Activated CD4-positive, alpha-beta T cell treated with anti-CD3 and anti-CD28 coated beads, Interleukin-2, amount 50 U/mL, for 1 hour (primary cell): ENCODE results near the gene CRB1.

Experiments used
- DNase-seq: peaks from one replicate; pipeline ENCODE4 v3.0.0-alpha.2; 2020

CRB1 gene

GRCh38 chr1:197304638-197305200, 36.7 kb downstream of the CRB1 start:
- DNase-seq: no peak

DNA sequence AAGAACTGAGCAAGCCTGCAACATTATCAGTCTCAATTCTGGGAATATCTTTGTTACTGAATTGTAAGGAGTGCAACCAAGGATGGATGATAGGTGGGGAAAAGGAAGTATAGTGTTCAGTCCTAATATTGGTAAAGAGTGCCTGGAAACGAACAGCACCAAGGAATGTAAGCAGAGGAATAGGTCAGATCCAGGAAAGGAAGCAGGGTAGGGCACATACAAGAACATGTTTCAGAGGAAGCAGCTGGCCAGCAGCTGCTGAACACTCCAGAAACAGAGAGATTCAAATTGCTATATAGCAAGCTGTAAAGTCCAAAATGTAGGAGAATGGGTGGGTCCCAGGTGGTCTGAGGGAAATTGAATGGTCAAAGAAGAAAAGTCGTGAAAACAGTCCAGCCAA, 37.9 kb downstream of the CRB1 start:
- DNase-seq: no peak

DNA sequence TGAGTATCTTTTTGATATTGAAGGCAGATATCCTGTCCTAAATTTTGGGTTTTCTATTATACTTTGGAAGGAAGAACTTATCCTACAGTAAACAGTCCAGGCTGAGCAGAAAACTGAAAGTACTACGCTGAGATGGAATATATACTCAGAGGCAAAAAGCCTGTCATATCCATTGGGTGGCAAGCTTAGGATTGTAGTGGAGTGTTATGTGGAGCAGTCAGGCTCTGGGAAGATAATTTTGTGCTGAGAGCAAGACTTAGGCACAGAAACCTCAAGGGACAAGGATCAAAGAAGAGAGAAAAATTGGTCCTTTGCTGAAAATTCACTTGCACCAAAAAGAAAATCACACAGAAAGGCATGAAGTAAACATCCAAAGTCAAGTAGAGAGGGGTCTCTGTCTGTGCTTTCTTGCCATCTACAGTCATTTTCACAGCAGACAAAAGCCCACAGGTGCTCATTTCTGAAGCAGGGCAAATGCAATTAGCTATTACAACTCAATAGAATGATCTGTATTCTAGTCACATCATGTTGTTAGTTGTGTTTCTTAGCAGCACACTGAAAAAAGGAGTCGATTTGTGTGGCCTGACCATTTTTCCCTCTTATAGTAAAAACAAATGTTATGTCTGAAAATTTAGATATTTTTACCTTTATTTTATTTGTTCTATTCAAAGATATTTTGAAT, 38.5 kb downstream of the CRB1 start:
- no peak for DNase-seq

GRCh38 chr1:197307136-197307535, 39.1 kb downstream of the CRB1 start:
- DNase-seq: no peak

GRCh38 chr1:197307551-197307950, 39.5 kb downstream of the CRB1 start:
- DNase-seq: no peak

DNA sequence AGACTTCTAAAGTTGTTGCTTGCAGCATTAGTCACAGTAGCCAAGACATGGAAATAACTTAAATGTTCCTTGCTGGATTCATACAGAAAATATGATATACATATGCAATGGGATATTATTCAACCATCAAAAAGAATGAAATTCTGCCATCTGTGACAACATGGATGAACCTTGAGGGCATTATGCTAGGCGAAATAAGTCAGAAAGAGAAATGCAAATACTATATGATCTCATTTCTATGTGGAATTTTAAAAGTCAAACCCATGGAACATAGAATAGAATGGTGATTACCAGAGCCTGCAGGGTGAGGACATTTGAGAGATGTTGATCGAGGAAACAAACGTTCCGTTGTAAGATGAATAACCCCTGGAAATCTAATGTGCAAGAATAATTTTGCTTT, 43.0 kb downstream of the CRB1 start:
- DNase-seq: no peak

DNA sequence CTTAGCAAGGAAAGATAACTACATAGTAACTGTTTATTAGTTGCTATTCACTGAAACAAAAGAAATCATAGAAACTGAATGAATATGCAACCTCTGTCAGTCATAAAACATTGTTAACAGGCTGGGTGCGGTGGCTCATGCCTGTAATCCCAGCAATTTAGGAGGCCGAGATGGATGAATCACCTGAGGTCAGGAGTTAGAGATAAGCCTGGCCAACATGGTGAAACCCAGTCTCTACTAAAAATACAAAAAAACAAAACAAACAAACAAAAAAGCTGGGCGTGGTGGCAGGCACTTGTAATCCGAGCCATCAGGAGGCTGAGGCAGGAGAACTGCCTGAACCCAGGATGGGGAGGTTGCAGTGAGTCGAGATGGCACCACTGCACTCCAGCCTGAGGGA, 44.1 kb downstream of the CRB1 start:
- DNase-seq: no peak

DNA sequence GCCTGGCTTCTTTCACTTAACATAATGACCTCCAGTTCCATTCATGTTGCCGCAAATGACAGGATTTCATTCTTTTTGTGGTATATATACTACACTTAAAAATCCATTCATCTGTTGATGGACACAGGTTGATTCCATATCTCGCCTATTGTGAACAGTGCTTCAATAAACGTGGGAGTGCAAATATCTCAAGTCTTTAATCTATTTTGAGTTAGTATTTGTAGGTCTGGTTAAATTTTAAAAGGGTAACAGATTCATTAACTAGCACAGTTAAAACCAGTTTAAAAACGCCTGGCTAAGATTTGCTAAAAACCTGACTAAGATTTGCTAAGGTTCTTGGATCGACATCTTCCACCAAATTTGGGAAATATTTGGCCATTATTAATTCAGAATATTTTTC, 45.7 kb downstream of the CRB1 start:
- no peak for DNase-seq

- DNase-seq: no peak
Measured at GRCh38 chr1:197314682-197315081, 46.6 kb downstream of the CRB1 start.

GRCh38 chr1:197319631-197320030, 51.6 kb downstream of the CRB1 start:
- DNase-seq: no peak

DNA sequence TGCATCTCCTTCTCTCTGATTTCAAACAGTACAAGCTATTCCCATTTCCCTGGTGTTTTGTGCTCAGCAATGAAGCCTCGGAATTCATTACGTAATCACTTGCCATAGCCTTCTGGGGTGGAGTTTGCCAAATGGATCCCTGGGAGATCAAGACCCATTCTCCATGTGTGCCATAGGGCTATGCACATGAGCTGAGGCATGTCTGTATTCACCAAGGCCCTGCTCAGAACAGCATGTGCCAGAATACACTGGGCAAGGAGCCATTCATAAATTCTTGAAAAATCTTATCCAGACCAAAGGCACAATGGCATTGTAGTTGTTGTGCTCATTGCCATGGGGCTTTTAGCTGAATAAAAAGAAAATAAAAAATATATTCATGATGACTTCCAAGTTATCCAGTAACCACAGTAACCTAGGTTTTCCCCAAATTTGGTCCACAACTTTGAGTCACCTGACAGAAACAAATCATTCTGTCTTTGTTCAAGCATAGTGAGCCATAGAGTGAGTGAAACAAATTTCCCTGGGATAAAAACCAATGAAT, 53.0 kb downstream of the CRB1 start:
- DNase-seq: no peak

- no peak for DNase-seq
Measured at GRCh38 chr1:197321811-197322210, 53.8 kb downstream of the CRB1 start.

- DNase-seq: no peak
Measured at GRCh38 chr1:197327776-197328364, 59.8 kb downstream of the CRB1 start.

- DNase-seq: no peak
Measured at GRCh38 chr1:197330213-197330612, 62.2 kb downstream of the CRB1 start.

DNA sequence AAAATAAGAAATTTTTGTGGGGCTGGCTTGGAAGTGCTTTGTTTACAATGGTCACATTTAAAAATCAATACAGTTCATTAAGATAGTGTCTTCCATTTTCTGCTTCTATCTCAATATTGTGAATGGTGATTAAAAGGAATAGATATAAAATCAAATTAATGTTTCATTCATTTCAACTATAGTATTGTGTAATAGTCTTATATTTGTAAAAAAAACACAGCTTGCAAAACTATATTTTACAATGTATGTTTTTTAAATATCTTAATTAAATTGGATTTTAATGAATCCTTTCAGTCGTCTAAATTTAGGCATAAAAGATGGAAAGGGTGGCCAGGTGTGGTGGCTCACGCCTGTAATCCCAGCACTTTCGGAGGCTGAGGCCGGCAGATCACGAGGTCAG, 63.5 kb downstream of the CRB1 start:
- no peak for DNase-seq

DNA sequence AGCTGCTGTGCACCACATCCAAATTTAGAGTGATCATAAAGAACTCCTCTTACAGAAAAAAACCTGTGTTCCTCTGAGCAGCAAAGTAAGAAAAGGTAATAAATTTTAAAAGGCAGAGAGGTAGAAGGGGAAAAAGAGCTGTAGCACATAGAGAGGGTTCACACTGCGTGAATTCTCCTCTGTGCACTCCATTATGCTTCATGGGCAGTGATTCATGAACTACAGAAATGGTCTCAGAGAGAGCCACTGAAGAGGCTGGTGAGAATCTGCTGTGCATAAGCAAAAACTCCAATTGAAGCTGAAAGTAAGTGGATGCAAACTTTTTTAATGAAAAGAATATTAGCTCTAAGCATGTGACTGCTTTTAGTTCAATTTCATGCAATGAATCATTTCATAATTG, 65.0 kb downstream of the CRB1 start:
- no peak for DNase-seq

DNA sequence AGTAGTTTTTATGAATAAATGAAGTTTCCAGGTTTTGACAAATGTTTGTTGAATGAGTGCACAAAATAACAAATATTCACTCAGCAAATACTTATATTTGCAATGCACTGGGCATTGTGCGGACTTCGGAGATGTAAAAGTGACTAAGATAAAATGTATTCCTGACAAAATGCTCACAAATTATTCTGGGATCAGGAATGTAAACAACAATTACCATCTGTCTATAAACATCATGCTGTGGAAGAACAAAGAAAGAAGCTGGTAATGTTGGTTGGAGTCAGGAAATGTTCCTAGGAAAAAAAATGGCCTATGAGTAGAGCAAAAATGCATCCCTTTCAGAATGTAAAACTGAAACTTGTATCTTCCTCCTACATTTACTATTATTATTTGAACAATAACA, 68.5 kb downstream of the CRB1 start:
- DNase-seq: no peak

DNA sequence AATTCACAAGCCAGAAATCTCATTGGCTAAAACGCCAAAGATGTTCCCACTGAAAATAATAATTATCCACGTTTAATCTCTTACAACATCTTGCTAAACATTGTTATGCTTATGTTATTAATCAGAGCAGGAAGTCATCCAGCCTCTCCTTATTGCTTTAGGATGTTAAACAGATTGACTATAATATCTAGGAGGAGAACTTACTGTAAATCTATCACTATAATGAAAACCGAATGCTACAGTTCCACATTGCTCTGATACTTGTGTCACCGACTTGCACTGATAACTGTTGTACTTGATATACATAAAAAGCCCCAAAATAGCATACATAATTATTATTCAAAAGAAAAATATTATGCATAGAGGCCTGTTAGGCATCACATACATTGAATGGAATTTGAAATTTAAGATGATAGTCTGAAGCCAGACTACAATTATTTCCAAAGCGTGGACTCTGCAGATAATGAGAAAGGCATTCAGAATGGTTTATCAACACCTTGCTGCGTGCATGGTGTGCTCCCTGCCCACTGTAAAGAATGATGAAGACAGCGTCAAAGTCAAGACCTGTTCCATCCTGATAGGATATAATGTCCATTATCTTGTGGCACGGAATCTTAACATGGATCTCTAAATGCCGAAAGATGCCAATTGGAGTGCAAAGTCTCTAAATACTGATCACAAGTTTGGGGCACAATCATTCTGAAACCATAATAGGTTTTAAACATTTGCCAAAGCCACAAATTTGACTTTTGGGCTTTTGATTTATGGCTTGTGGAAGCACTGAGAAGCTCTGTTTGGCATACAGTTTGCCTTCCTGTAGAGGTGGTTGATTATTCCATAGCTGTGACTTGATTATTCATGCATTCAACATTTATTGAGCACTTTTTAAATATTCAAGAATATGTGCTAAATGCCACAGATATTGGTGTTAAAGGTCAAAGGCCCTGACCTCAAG, 71.3 kb downstream of the CRB1 start:
- DNase-seq: no peak

DNA sequence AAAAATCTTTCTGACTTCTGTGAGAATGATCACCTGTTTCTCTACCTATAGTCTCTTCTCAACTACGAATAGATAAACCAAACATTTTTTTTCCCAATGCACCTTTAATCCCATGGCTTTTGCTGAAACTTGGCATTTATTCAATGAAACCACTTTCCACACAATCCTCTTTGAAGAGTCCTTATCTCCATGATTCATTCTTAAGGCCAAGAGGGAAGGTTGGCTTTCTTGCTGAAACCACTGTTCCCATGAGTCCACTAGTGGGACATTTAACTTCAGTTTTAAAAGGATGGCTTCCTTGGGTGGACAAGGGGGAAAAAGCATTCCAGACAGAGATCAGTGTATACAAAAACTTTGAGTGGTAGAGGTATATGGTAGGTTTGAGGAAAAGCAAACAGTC, 73.6 kb downstream of the CRB1 start:
- no peak for DNase-seq

DNA sequence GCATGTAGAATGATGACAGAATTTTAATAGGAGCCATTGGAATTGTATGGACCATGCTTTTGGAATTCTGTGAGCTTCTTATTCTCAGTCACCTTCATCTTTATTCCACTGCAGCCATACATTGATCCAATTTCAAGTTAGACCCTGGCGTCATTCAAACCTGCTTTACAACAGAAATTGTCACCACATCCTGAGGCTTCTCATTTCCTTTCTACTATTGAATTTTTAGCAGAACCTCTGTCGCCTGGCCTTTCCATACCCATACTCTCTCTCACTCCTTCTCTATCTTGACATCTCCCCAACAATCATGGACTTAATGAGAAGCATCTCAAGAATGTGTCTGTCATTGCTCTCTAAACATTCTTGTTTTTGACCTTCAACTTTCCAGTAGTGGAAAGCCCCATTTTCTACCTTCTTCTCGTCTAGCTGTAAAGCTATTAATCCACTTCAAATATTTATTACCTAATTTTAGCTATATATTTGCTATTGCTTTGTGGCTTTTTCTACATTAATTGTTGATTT, 74.1 kb downstream of the CRB1 start:
- no peak for DNase-seq

DNA sequence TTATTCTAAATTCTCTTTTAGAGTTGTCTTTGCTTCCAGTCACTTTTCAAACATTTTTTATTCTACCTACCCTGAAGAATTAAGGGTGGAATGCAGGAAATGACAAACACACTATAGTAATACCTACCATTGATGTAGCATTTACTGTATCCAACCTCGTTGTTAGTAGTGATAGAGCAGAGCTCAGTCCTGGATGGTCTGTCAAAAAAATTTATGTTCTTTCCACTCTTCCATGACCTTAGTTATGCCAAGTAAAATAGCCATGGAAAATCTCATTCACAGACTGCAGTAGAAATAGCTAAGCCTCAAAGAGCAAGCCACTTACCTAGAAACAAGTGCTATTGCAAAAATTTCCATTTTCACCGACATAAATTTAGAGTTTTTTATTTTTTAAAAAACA, 74.6 kb downstream of the CRB1 start:
- DNase-seq: no peak

DNA sequence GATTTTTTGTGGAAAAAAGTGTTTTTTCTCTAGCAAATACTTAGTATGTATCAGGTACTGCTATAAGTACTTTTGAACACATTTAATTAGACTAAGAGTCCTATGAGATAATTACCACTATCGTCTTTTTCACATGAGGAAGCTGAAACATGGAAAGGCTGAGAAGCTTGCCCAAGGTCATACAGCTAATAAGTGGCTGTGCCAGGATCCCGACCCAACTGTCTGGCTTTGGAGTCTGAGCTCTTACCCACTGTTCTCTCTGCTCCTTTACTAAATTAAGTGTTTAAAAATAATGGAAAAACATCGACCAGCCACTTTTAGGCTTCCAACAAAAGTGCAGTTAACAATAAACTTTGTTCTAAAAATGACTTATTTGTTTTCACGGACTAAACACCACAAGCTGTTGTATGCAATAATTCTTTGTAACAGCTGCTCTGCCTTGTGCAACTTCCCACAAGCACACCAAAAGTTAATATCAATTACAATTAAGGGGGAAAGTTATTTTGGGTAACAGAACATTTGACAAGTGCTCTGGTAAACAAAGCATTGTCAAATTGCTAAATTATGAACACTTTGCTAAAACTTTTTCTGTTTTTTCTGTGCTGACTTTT, 75.7 kb downstream of the CRB1 start:
- DNase-seq: no peak
